Measurements from ENCODE around the gene CUL2.

GRCh38 chr10:35129185-35129674 is 39.1 kb upstream of the CUL2 start:
- TF ChIP-seq CTCF (IDR thresholded peaks at IDR 0.05 in 2 of 3, conservative IDR thresholded peaks at IDR 0.05 in 1 of 3; ENCODE audit: borderline replicate concordance in 1 of 3, insufficient read depth in 1 of 3, low read depth in 2 of 3, low read length in 2 of 3) = no peak
- TF ChIP-seq POLR2AphosphoS5 (IDR thresholded peaks at IDR 0.05; ENCODE audit: low read depth, low read length) = no peak
- TF ChIP-seq POLR2A (IDR thresholded peaks at IDR 0.05; ENCODE audit: borderline replicate concordance, extremely low read depth, insufficient read depth, insufficient read length) = no peak
- no peak for TF ChIP-seq CEBPB (IDR thresholded peaks at IDR 0.05; ENCODE audit: low read depth)
- TF ChIP-seq ZBTB33 (IDR thresholded peaks at IDR 0.05; ENCODE audit: extremely low read depth, insufficient replicate concordance, low read length) = no peak
- no peak for TF ChIP-seq EZH2 (IDR thresholded peaks at IDR 0.05)
- no peak for TF ChIP-seq EGR1 (IDR thresholded peaks at IDR 0.05; ENCODE audit: low read depth)

Measured in HCT116 (cell line).